Measurements from ENCODE around the gene PURB.
"Not testable (repeated sequence)": the region's sequence is repeated elsewhere in the genome, so short reads cannot be mapped to it uniquely, and the experiment has no call there.

PURB gene

DNA sequence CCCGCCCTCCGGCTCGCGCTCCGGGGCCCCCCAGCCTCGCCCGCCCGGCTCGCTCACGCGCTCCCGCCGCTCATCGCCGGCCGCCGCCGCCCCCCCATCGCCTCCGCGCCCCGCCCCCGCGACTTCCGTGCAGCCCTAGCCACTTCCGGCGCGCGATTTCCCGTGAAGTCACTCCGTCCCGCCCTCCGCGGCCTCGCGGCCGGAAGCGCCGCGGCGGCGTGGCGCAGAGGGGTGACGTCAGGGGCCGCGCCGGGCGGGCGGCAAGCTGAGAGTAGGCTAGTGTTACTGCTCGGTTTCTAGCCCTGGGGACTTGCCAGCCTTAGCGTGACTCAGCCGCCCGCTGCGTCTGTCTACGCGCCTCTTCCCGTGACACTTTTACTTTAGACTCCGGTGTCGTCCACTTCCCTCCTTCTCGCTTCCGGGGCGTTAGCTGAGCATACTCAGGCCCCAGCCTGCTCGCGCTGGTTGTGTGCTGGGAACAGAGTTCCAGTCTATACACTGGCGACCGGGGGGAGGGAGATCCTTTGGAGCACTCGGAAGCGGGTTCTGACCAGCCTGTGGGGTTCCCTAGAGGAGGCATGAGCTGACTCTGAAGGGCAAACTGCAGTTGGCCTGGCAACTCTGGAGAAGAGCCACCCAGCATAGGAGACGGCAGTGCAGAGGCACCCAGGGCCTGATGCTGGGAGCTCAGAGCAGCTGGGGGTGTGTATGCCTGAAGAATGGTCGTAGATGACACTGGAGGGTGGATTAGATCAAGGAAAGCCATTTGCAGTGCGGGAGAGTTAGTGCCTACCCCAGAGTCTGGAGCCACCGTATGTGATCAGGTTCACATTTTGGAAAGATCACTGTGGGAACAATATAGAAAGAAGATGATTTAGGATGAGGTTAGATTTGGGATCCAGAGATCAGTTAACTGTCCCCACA, at the start of gene PURB:
PURB (minus strand) TSS at position 137 of the 924 bp plus-strand sequence. CDS start 182 bp downstream, outside the sequence.
- DNase-seq = peak; percentile 95 to 97

GRCh38 chr7:44935016-44935415, 49.7 kb upstream of the PURB start:
- no peak for DNase-seq

DNA sequence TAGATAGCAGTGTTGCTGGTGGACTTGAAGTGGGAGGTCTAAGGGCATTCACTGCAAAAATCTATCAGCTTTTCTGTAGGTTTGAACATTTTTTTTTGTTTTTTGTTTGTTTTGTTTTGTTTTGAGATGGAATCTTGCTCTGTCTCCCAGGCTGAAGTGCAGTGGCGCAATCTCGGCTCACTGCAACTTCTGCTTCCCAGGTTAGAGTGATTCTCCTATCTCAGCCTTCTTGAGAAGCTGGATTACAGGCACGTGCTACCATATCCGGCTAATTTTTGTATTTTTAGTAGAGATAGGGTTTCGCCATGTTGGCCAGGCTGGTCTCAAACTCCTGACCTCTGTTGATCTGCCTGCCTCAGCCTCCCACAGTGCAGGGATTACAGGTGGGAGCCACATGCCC, 49.2 kb upstream of the PURB start:
- DNase-seq = not testable (repeated sequence)

GRCh38 chr7:44930921-44931320, 45.6 kb upstream of the PURB start:
- no peak for DNase-seq

GRCh38 chr7:44922351-44922694, 37.0 kb upstream of the PURB start:
- no peak for DNase-seq

GRCh38 chr7:44921607-44922350, 36.4 kb upstream of the PURB start:
- DNase-seq = peak; percentile 94 to 98

- DNase-seq = no peak
Observed at GRCh38 chr7:44920119-44920518, 34.8 kb upstream of the PURB start.

DNA sequence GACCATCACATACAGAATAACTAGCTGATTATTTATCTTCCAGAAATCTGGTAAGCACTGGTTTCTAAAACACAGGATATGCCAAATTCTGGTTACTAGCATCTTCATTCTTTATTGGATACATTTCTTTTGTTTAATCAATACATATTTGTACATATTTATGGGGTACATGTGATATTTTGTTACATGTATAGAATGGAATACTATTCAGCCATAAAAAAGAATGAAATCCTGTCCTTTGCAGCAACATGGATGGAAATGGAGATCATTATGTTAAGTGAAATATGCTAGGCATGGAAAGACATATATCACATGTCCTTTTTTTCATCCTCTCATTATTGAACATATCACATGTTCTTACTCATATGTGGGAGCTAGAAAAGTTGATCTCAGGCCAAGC, 32.7 kb upstream of the PURB start:
- no peak for DNase-seq

- no peak for DNase-seq
Observed at GRCh38 chr7:44917465-44917864, 32.1 kb upstream of the PURB start.

GRCh38 chr7:44914992-44915607, 29.8 kb upstream of the PURB start:
- peak; percentile 63 to 70 for DNase-seq

DNA sequence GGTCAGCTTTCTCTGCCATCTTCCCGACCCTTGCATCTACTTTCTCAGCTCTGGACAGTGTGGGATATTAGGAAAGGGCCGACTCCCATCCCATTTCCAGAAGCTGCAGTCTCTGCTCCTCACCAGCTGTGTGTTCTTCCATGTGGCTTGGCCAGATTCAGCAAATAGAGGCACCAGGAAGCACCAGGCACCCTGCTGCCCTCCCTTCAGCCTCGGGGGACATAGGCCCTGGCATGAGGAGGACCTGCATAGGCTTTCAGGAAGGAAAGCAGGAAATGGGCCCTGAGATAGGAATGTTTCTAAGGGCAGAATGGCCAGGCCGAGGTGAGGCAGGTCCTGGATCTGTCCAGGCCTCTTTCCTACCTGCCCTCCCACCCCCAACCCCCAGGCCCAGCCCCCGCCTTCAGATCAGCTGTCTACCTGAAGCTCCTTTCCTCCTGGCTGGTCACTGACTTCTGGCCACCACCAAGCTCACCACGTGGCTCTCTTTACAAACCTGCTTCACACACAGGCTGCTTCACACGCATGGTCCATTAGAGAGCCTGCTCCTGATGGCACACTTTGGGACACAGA, 27.5 kb upstream of the PURB start:
- no peak for DNase-seq

GRCh38 chr7:44911911-44912310, 26.6 kb upstream of the PURB start:
- no peak for DNase-seq

DNA sequence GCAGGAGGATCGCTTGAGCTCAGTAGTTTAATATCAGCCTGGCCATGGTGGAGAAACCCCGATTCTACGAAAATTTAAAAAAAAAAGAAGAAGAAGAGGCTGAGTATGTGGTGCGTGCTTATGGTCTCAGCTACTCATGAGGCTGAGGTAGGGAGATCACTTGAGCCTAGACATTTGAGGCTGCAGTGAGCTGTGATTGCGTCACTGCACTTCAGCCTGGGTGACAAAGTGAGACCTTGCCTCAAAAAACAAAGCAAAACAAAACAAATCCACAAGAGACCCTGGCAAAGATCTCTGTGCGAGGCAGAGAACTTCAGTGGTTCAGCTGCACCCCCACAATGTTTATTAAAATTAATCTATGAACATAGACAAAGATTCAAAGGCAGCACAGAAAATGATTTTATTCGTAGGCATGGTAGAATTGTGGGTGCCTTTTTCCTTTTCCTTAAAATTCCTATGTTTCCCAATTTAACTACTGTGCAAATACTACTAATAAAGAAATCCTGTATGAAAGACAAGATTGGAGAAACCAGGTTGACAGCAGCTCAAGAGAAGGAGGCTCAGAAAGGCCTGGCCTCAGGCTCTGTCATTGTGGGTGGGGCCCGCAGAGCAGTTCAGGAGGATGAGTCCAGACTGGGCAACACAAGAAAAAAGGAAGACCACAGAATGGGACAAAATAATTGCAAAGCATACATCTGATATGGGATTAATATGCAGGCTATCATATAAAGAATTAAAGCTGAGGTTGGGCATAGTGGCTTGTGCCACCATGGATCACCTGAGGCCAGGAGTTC, 24.5 kb upstream of the PURB start:
- DNase-seq = no peak

DNA sequence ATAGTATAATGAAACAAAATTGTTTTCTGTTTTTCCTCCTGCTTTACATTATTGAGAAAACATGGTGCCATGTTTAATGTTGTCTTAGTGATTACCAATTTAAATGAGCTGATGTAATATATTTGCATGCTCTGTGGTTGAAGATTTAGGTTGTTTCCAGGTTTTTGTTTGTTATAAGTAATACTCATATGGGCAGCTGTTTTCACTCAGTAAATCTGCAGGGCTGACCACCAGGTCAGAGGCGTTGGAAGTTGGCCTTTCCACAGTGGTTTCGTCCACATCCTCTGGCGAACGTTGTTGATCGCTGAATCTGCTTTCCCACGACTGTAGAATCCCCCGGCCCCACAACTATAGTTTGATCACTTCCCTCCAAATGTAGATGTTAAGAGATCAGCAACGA, 21.6 kb upstream of the PURB start:
- DNase-seq = no peak

DNA sequence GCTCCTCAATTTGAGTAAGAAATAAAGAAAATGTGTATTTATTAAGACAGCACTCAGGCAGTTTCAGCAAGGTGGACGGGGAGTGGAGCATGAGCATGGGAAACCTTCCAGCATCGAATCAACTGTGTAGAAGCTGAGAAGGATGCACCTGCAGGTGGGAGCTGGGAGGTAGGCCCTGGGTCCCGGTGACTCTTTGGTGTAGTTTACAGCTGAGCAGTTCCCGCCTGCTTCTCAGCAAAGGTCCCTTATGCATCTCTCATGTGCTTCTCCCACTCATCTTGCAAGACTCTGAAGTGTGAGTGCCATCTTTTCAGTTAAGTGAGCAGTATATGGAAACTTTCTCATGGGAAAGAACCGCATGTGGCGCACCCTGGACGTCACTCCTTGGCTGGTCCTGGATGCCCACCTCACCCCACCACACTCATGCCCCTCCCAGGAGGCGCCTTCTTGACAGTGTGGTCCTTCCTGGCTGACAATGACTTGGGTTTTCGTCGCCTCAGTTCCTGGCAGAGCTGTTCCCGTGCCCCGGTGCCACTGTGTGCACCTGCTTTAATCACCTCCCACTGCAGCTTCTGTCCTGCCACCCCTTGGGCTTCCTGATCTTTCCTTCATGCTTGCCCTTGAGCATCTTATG, 19.8 kb upstream of the PURB start:
- no peak for DNase-seq

- DNase-seq = no peak
Observed at GRCh38 chr7:44899443-44899842, 14.1 kb upstream of the PURB start.

GRCh38 chr7:44898039-44898438, 12.7 kb upstream of the PURB start:
- DNase-seq = no peak

- DNase-seq = no peak
Observed at GRCh38 chr7:44897309-44897708, 12.0 kb upstream of the PURB start.

GRCh38 chr7:44894888-44895580, 9.7 kb upstream of the PURB start:
- no peak for DNase-seq

DNA sequence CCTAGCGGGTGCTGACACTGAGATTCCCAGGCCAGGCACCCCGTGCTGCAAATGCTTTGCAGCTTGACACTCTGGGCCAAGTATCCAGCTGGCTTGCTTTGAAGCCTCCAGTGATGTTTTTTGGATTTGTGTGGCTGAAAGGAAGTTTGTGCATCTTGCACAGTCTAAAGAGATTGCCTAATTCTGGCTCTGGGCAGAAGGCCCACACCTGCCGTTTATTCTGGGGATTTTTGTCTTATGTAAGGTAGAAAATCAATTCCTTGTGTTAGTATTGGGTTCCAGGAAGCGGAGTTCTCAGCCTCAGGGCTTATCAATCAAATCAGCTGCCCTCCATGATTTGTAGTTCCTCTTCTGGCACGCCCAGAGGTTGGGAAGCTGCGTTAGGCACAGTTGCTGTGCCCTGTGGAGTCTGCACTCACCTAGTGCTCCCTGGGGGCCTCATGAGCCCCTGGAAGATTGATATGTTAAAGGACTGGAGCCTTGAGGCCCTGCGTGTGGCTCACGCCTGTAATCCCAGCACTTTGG, 8.4 kb upstream of the PURB start:
- no peak for DNase-seq

DNA sequence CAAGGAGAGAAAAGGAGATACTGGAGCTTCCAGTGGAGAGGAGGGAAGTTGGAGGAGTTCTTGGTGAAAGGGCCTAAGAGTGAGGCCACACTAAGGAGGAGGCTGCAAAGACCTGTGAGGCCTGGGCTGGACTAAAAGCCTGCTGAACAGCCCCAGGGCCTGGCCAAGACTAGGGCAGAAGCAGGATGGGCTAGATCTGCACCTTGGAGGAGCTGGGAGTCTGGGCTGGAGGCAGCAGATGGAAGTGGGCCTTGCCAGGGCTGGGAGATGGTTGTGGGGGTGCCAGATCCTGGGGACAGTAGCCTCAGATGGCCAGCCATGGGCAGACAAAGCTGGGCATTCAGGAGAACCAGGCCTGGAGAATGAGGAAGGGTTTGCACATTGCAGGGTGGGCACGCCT, 6.5 kb upstream of the PURB start:
- no peak for DNase-seq

Data from activated CD4-positive, alpha-beta T cell treated with anti-CD3 and anti-CD28 coated beads for 4 hours (primary cell).